GM20000 (cell line): ENCODE measurements around the gene ANKRD12.

Experiments used
- DNase-seq: peaks from one replicate; pipeline ENCODE4 v3.0.0; 2012; ENCODE audit warnings: low spot score
- TF ChIP-seq, protein P1 (sequence below): IDR thresholded peaks from 2 replicates; pipeline ENCODE4 v1.5.1; 2012; ENCODE audit warnings: mild to moderate bottlenecking, control low read depth; ENCODE audit errors: extremely low read depth, missing control alignments

ANKRD12 gene

DNA sequence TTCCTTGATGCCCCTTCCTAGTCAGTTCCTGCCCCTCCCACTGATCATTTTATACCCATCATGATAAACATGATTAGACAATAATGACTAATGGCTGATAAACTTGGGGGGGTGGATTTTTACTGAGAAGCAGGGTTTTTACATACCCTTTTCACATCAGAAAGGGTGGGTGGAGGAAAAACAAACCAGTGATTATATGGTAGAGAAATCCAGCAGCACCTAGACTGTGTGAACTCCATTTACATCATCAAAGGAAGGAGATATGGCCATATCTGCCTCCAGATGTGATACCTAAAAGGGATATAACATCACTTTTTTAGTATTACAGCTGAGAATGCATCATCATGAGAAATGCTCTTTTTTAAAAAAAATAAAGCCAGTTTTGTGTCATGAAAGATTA, 89.9 kb downstream of the ANKRD12 start:
- TF ChIP-seq, protein P1, sequence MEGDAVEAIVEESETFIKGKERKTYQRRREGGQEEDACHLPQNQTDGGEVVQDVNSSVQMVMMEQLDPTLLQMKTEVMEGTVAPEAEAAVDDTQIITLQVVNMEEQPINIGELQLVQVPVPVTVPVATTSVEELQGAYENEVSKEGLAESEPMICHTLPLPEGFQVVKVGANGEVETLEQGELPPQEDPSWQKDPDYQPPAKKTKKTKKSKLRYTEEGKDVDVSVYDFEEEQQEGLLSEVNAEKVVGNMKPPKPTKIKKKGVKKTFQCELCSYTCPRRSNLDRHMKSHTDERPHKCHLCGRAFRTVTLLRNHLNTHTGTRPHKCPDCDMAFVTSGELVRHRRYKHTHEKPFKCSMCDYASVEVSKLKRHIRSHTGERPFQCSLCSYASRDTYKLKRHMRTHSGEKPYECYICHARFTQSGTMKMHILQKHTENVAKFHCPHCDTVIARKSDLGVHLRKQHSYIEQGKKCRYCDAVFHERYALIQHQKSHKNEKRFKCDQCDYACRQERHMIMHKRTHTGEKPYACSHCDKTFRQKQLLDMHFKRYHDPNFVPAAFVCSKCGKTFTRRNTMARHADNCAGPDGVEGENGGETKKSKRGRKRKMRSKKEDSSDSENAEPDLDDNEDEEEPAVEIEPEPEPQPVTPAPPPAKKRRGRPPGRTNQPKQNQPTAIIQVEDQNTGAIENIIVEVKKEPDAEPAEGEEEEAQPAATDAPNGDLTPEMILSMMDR: no peak
- DNase-seq: no peak

DNA sequence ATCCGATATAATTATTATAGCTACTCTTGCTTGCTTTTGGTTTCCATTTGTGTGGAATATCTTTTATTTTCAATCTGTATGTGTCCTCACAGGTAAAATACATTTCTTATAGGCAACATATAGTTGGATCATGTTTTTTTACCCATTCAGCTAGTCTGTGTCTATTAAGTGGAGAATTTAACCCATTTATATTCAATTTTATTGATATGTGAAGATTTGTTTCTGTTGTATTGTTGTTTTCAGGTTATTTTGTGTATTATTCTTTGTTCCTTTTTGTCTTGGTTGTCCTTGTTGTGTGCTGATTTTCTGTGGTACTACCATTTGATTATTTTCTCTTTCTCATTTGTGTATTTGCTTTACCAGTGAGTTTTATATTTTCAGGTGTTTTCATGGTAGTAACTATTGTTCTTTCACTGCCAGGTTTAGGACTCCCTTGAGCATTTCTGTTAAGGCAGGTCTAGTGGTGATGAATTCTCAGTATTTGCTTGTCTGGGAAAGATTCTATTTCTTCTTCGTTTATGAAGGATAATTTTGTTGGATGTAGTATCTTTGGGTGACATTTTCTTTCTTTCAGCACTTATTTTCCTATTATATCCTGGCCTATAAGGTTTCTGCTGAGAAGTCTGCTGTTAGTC, 95.4 kb downstream of the ANKRD12 start:
- no peak for DNase-seq
- TF ChIP-seq, protein P1: no peak

- no peak for DNase-seq
- TF ChIP-seq, protein P1: no peak
Measured at GRCh38 chr18:9232977-9233376, 96.4 kb downstream of the ANKRD12 start.

- DNase-seq: no peak
- TF ChIP-seq, protein P1: no peak
Measured at GRCh38 chr18:9233771-9234440, 97.3 kb downstream of the ANKRD12 start.

DNA sequence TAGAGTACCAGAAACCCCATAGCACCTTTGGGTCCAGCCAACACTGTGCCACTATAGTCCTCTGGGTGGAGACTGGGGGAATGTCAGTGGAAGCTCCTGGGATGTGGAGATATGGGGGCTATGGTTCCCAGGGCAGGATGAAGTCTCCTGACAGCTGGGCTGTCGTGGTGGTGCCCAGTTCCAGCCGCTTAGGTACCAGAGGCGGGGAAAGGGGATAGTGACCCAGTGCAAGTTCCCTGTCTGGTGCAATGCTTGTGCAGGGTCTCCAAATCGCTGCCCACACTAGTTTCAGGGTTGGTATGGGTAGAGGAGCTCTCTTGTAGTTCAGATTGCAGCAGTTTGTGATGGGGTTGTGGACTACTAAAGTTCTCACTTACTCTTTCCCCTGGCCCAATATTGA, 97.9 kb downstream of the ANKRD12 start:
- no peak for DNase-seq
- TF ChIP-seq, protein P1: no peak

GRCh38 chr18:9237981-9238380, 101.4 kb downstream of the ANKRD12 start:
- TF ChIP-seq, protein P1: no peak

DNA sequence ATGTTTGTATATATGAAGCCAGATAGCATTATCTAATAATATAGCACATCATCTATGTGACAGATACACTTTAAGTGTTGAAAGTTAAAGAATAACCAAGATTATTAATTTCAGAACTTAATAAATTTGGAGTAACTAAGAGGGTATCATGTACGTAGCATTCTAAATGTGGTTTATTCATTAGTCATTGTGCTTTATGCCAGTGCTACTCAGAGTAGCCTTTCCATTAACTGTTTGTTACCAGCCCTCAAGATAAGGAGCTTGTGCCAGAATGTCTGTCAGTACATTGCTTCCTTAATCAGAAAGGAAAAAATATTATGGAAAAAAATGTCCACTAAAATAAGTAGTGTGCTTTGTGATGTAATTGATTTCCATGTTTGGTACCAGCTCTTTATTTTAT, 103.1 kb downstream of the ANKRD12 start:
- no peak for DNase-seq
- TF ChIP-seq, protein P1: no peak

More at GRCh38 chr18:9237981-9238380, 101.4 kb downstream of the ANKRD12 start:
- no peak for DNase-seq
